Muscle layer of colon (tissue), 2 donors: ENCODE measurements around the gene PLEKHA7.
"Not testable (repeated sequence)": the region's sequence is repeated elsewhere in the genome, so short reads cannot be mapped to it uniquely, and the experiment has no call there.

Experiments
- H3K27ac ChIP-seq: one replicate; pipeline ENCODE4 v1.7.0; 2013; ENCODE audit warnings: low read depth, mild to moderate bottlenecking, low read length, moderate library complexity
- H3K27me3 ChIP-seq, 2 donors: one replicate each; pipeline ENCODE4 v1.7.0; 2013; ENCODE audit warnings: low read length in 2 of 2, mild to moderate bottlenecking in 2 of 2; ENCODE audit not compliant: insufficient read depth in 2 of 2, control insufficient read depth in 1 of 2
- H3K36me3 ChIP-seq: one replicate; pipeline ENCODE4 v1.7.0; 2013; ENCODE audit warnings: mild to moderate bottlenecking, low read length; ENCODE audit not compliant: insufficient read depth
- H3K4me1 ChIP-seq: one replicate; pipeline ENCODE4 v1.7.0; 2013; ENCODE audit warnings: mild to moderate bottlenecking, low read length; ENCODE audit not compliant: insufficient read depth
- H3K4me3 ChIP-seq, 2 donors: one replicate each; pipeline ENCODE4 v1.7.0; 2013; ENCODE audit warnings: low read length in 2 of 2, low read depth in 1 of 2, mild to moderate bottlenecking in 1 of 2, moderate library complexity in 1 of 2
- H3K9ac ChIP-seq: one replicate; pipeline ENCODE4 v1.7.0; 2013; ENCODE audit warnings: low read length
- H3K9me3 ChIP-seq: one replicate; pipeline ENCODE4 v1.7.0; 2013; ENCODE audit warnings: mild to moderate bottlenecking, low read length
- donor health status: abdominal sarcoma.
- donor health status: Adenocarcinoma of cecum.

Gene PLEKHA7

GRCh38 chr11:16933291-16933690 lies 80.9 kb downstream of the PLEKHA7 start:
- Histone ChIP-seq H3K36me3 (no peaks in the 10 kb centered on the region), H3K4me3 (no peak overlapping the region), H3K27ac (no peak overlapping the region), H3K4me1 (peaks cover 5% of the 10 kb centered on the region), H3K9me3 (no peaks in the 10 kb centered on the region), H3K27me3 (no peaks in the 10 kb centered on the region), H3K9ac (no peak overlapping the region)

DNA sequence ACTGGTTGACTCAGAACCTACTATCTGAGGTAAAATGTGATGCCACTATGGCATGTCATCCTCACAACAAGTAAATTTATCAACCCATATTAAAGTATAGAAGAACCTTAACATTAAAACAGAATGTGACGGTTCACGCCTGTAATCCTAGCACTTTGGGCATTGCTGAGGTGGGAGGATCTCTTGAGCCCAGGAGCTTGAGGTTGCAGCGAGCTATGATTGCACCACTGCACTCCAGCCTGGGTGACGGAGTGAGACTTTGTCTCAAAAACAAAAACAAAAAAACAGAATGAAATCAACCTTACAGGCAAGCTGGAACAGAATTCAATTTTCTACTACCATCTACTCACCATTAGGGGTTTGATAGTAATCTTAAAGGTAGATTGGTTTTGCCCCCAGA lies 86.2 kb downstream of the PLEKHA7 start:
- H3K4me1 ChIP-seq: peaks cover 18% of the 10 kb centered on the region
- H3K9ac ChIP-seq: no peak overlapping the region
- no peak overlapping the region for H3K4me3 ChIP-seq
- no peak overlapping the region for H3K27ac ChIP-seq
- no peaks in the 10 kb centered on the region for H3K36me3 ChIP-seq
- peaks cover 17 to 20% of the 10 kb centered on the region in 2 donors for H3K27me3 ChIP-seq
- no peaks in the 10 kb centered on the region for H3K9me3 ChIP-seq

DNA sequence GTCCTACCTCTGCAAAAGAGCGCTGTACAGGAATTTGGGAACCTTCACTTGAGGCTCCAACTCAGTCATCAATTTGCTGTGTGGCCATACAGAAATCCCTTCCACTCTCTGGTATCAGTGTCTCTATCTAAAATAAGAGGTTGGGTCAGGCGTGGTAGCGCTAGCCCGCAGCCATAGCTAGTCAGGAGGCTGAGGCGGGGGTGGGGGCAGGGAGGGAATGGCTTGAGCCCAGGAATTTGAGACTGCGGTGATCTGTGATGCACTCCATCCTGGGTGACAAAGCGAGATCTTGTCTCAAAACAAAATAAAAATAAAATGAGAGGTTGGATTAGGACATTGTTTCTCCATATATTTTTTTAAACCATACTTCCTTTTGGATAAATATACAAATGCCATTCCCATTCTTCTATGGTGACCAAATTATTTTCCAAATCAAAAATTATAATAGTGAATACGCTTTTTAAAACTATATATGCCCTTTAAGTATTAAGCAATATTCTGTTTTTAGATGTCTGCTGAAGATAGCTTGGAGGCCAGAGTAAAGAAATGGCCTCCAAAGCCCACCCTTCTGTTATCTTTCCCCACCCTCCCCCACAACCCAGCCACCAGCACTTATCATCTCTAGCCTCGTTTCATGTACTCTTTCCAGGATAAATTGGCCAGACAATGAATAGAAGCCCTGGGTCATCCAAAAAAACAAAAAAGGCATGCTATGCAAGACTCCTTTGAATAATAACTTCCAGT lies 87.2 kb downstream of the PLEKHA7 start:
- H3K4me1 ChIP-seq: peaks cover 14% of the 10 kb centered on the region
- peaks cover 17 to 20% of the 10 kb centered on the region in 2 donors for H3K27me3 ChIP-seq
- H3K9me3 ChIP-seq: no peaks in the 10 kb centered on the region
- H3K4me3 ChIP-seq: no peak overlapping the region
- no peak overlapping the region for H3K27ac ChIP-seq
- no peak overlapping the region for H3K9ac ChIP-seq
- H3K36me3 ChIP-seq: no peaks in the 10 kb centered on the region

- Histone ChIP-seq H3K4me1 (peaks cover 14% of the 10 kb centered on the region), H3K9me3 (no peaks in the 10 kb centered on the region), H3K27me3 (peaks cover 17 to 20% of the 10 kb centered on the region in 2 donors), H3K9ac (no peak overlapping the region), H3K36me3 (no peaks in the 10 kb centered on the region), H3K27ac (no peak overlapping the region), H3K4me3 (peak overlapping the region; percentile 52 to 55)
Observed at GRCh38 chr11:16925561-16926065, 88.6 kb downstream of the PLEKHA7 start.

DNA sequence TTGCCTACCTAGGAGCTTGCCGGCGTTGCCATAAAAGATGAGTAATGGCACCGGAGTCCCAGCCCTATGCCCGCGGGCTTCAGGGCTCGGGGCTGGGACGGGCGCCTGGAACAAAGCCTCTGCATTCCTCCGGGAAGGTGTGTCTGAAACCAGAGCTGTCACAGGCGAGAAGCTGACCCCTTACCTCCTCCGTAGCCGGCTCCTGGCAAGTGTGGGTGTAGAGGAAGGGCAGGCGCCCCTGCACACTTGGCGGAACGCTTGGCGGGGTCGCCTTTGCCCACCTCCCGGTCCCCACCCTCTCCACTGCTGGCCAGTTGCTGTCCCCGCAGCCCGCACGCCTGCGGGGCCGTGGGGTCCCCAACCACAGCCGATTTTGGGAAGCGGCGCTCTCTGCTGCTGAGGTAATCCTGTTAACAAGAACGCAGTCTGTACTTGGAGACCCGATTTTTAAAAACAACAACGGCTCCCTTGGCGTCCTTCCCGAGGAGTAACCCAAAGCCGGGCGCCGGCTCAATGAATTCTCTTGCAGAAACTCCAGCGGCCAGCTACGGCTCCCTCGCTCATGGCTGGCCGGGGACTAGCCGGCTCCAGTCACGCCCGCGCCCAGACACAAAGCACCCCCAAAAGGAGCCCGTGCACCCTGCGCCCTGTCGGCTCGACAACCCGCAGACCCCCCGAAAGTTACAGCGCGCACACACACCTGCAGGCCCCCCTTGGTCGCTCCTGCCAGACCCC lies 89.2 kb downstream of the PLEKHA7 start:
- Histone ChIP-seq H3K4me3 (peak overlapping the region; percentile 52 to 55), H3K4me1 (peaks cover 14% of the 10 kb centered on the region), H3K9me3 (no peaks in the 10 kb centered on the region), H3K9ac (no peak overlapping the region), H3K27ac (no peak overlapping the region), H3K36me3 (no peaks in the 10 kb centered on the region), H3K27me3 (peaks cover 17 to 20% of the 10 kb centered on the region in 2 donors)

DNA sequence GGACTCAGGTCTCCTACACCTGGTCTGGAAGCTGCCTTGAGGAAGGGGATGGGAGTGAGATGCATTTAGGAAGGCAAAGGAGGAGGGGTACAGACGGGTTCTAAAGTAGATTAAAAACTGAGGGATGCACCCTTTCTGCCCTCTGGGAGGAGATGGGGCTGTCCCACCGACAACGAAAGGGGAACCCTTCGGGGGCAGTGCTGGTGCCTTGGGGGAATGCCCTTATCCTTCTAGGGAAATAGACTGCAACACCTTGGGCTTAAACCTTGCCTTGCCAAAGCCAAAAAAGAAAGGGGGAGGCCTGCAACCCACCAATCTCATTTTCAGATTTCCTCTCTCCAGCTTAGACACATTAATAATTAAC lies 89.8 kb downstream of the PLEKHA7 start:
- H3K9ac ChIP-seq: no peak overlapping the region
- no peak overlapping the region for H3K27ac ChIP-seq
- peaks cover 17 to 20% of the 10 kb centered on the region in 2 donors for H3K27me3 ChIP-seq
- H3K36me3 ChIP-seq: no peaks in the 10 kb centered on the region
- peaks cover 14% of the 10 kb centered on the region for H3K4me1 ChIP-seq
- H3K4me3 ChIP-seq: peak overlapping the region; percentile 52 to 55
- no peaks in the 10 kb centered on the region for H3K9me3 ChIP-seq

DNA sequence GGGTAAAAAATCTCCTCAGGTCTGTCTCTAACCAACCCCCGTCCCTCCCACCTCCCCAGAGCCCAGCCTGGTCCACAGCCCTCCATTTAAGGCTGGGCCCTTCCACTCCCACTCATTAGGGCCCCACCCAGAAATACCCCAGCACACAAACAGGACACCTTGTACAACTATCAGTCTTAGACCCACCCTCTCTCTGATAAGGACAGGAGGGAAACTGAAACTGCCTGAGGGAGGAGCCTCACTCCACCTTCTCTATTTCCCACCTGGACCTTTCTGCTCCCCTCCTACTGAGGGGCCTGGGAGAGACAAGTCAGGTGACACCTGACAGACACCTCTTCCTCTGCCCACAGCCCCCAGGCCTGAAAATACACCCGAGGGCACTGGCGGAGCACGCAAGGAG lies 90.2 kb downstream of the PLEKHA7 start:
- Histone ChIP-seq H3K27ac (no peak overlapping the region), H3K9me3 (no peaks in the 10 kb centered on the region), H3K36me3 (no peaks in the 10 kb centered on the region), H3K27me3 (peaks cover 17 to 20% of the 10 kb centered on the region in 2 donors), H3K4me3 (no peak overlapping the region), H3K9ac (no peak overlapping the region), H3K4me1 (peaks cover 14% of the 10 kb centered on the region)

- Histone ChIP-seq H3K9me3 (no peaks in the 10 kb centered on the region), H3K36me3 (no peaks in the 10 kb centered on the region), H3K4me1 (peaks cover 14% of the 10 kb centered on the region), H3K27me3 (peaks cover 14 to 20% of the 10 kb centered on the region in 2 donors), H3K9ac (no peak overlapping the region), H3K4me3 (no peak overlapping the region), H3K27ac (no peak overlapping the region)
Observed at GRCh38 chr11:16921668-16922067, 92.5 kb downstream of the PLEKHA7 start.

- no peak overlapping the region for H3K9ac ChIP-seq
- no peak overlapping the region for H3K27ac ChIP-seq
- H3K9me3 ChIP-seq: no peaks in the 10 kb centered on the region
- H3K4me3 ChIP-seq: no peak overlapping the region
- no peaks in the 10 kb centered on the region for H3K36me3 ChIP-seq
- H3K4me1 ChIP-seq: peaks cover 12% of the 10 kb centered on the region
- peaks cover 7 to 20% of the 10 kb centered on the region in 2 donors for H3K27me3 ChIP-seq
Observed at GRCh38 chr11:16921019-16921418, 93.2 kb downstream of the PLEKHA7 start.

DNA sequence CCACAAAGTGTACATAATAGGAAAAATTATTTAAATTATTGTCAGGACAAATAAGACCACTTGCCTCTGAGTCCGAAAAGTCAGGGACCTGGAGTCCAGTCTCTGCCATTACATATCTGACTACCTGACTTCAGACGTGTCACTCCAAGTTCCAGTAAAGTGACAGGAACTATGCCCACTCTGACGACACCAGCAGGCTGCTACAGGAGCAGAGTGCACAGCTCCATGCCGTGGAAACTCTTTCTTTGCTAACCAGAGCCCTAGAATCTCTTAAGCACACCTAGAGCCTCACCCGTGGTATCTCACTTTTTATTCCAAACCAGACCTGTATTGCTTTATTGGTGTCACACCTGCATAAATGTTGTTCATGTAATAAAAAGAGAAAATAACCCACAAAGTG lies 93.7 kb downstream of the PLEKHA7 start:
- Histone ChIP-seq H3K9ac (no peak overlapping the region), H3K36me3 (no peaks in the 10 kb centered on the region), H3K9me3 (no peaks in the 10 kb centered on the region), H3K27me3 (peaks cover 5 to 16% of the 10 kb centered on the region in 2 donors), H3K4me3 (no peak overlapping the region), H3K27ac (no peak overlapping the region), H3K4me1 (peaks cover 8% of the 10 kb centered on the region)

DNA sequence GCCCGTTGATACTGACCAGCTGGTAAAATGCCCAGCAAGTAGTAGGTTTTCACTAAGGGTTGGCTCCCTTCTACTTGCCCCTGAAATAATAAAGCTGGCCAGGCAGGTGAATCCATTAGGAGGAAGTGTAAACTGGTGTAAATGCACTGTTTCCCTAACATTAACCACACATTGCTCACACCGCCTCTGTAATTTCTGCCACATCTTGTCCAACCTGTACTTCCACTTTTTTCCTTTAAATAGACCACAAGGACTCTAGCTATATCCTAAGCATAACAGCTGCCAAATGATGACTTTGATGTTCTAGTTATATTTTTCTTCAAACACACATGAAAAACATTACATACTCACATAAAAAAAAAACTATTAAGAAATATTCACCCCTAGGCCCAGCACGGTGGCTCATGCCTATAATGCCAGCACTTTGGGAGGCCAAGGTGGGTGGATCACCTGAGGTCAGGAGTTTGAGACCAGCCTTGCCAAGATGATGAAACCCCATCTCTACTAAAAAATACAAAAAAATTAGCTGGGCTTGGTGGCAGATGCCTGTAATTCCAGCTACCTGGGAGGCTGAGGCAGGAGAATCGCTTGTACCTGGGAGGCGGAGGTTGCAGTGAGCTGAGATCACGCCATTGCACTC lies 95.6 kb downstream of the PLEKHA7 start:
- not testable (repeated sequence) for H3K27me3 ChIP-seq, H3K4me3 ChIP-seq, H3K9me3 ChIP-seq, H3K4me1 ChIP-seq, H3K27ac ChIP-seq, H3K36me3 ChIP-seq, H3K9ac ChIP-seq
